Caco-2 (cell line): ENCODE data around the gene KCNH5. TPM values are rescaled to one million over a fixed set of nuclear protein-coding genes. Genes with fewer than 3 reads are reported as not detected.

Experiments used
- BruUV-seq: library from RNA; stranded (reverse); fragments of 400-500 nt; replicated peaks from 2 replicates; lab custom pipeline; 2021; lab: Mats Ljungman, UMichigan
- CTCF ChIA-PET: fragments of 300-600 bp; sonication (Branson Sonifier 250); formaldehyde crosslinking; loops from one replicate; lab custom pipeline; 2022; ENCODE audit warnings: antibody characterized with exemption; lab: Charles Lee
- POLR2A ChIA-PET: fragments of 300-600 bp; sonication (Branson Sonifier 250); formaldehyde crosslinking; loops from one replicate; lab custom pipeline; 2022; ENCODE audit warnings: antibody characterized with exemption; lab: Charles Lee
- DNase-seq, 2 experiments: peaks; one replicate each; pipeline versions ENCODE4 v3.0.0 to v3.0.0-alpha.2; 2020 to 2022
- H3K27me3 ChIP-seq: replicated peaks from 2 replicates; pipeline ENCODE4 v1.6.0; 2011; ENCODE audit warnings: low read length; ENCODE audit not compliant: control insufficient read depth, insufficient read depth
- H3K36me3 ChIP-seq: 2 replicates; pipeline ENCODE4 v1.5.1; 2011; ENCODE audit warnings: low read length; ENCODE audit not compliant: control insufficient read depth, insufficient read depth
- H3K4me1 ChIP-seq: fragments of 250-450 bp; sonication (Bioruptor Pico); 2 replicates; pipeline ENCODE4 v1.5.1; 2020; ENCODE audit warnings: mild to moderate bottlenecking
- H3K4me3 ChIP-seq: 2 replicates; pipeline ENCODE4 v1.5.1; 2011; ENCODE audit warnings: low read depth, mild to moderate bottlenecking, control low read depth, low read length
- H3K9me3 ChIP-seq: fragments of 250-450 bp; sonication (Bioruptor Pico); 2 replicates; pipeline ENCODE4 v1.5.1; 2020; ENCODE audit warnings: mild to moderate bottlenecking, moderate library complexity
- H3K27ac Mint-ChIP-seq: one replicate; pipeline ENCODE4 v1.8.0; 2022; ENCODE audit warnings: mixed read lengths; ENCODE audit not compliant: unreplicated experiment
- H3K27me3 Mint-ChIP-seq: one replicate; pipeline ENCODE4 v1.8.0; 2022; ENCODE audit warnings: mixed read lengths; ENCODE audit not compliant: insufficient read depth, unreplicated experiment
- H3K36me3 Mint-ChIP-seq: one replicate; pipeline ENCODE4 v1.8.0; 2022; ENCODE audit warnings: mild to moderate bottlenecking, mixed read lengths; ENCODE audit not compliant: insufficient read depth, unreplicated experiment
- H3K4me1 Mint-ChIP-seq: one replicate; pipeline ENCODE4 v1.8.0; 2022; ENCODE audit warnings: low read depth, mixed read lengths; ENCODE audit not compliant: unreplicated experiment
- H3K4me3 Mint-ChIP-seq: one replicate; pipeline ENCODE4 v1.8.0; 2022; ENCODE audit warnings: mild to moderate bottlenecking, moderate library complexity, mixed read lengths; ENCODE audit not compliant: unreplicated experiment
- H3K9me3 Mint-ChIP-seq: one replicate; pipeline ENCODE4 v1.8.0; 2022; ENCODE audit warnings: mixed read lengths; ENCODE audit not compliant: unreplicated experiment
- CTCF ChIP-seq, 2 experiments: fragments of 200-600 bp in 1 of 2; IDR thresholded peaks; 1 replicate in 1 of 2; 2 replicates in 1 of 2; pipeline versions ENCODE4 v1.5.1 to v1.8.0; 2011 to 2022; ENCODE audit warnings: antibody characterized with exemption in 1 of 2, control low read depth in 1 of 2, inconsistent platforms in 1 of 2, low read depth in 1 of 2, low read length in 1 of 2, mild to moderate bottlenecking in 1 of 2, moderate library complexity in 1 of 2; ENCODE audit not compliant: insufficient read depth in 1 of 2, severe bottlenecking in 1 of 2, unreplicated experiment in 1 of 2
- intact Hi-C: fragments of 100-400 bp; cut with micrococcal nuclease; formaldehyde crosslinking; loops from one replicate; pipeline ENCODE4 v1.10.0; 2022; ENCODE audit not compliant: unreplicated experiment
- total RNA-seq: library from RNA; stranded (reverse); gene quantifications from 2 replicates; pipeline ENCODE4 v1.2.3, GENCODE V29; 2022

The KCNH5 gene
- total RNA-seq, 1 experiment from 2014 or later, result not detected

DNA sequence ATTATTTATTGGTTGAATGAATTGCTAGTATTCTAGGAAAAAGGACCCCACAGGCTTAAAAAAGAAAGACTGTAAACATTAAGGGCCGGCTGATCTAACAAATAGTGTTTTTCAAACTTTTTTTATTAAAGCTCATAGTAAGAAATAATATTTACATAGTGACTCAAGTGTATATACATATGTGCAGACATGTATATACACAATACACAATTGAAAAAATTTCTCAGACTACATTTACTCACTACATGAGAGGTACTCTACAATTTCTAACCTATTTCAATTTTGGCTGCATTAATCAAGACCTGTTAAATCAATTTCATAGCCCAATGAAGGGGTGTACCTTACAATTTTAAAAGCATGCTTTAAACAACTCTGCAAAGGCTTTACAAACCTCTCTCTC is 17.5 kb downstream of the KCNH5 start:
- intact Hi-C loops, result no loop called here

GRCh38 chr14:63026491-63026890 is 18.8 kb downstream of the KCNH5 start:
- no peak for DNase-seq
- Mint-ChIP-seq H3K4me3 (no peak overlapping the region), H3K27ac (no peak overlapping the region), H3K36me3 (no peaks in the 10 kb centered on the region), H3K9me3 (no peaks in the 10 kb centered on the region), H3K27me3 (no peaks in the 10 kb centered on the region), H3K4me1 (no peaks in the 10 kb centered on the region)
- CTCF ChIA-PET, result no interaction called here
- TF ChIP-seq CTCF (IDR thresholded peaks at IDR 0.05; ENCODE audit: insufficient read depth in 1 of 2, low read depth in 1 of 2, low read length in 1 of 2, severe bottlenecking in 1 of 2, unreplicated experiment in 1 of 2), result no peak
- H3K36me3 ChIP-seq, result no peaks in the 10 kb centered on the region
- intact Hi-C loops, result no loop called here
- POLR2A ChIA-PET, result no interaction called here
- H3K4me1 ChIP-seq, result no peaks in the 10 kb centered on the region
- H3K9me3 ChIP-seq, result no peaks in the 10 kb centered on the region
- no peaks in the 10 kb centered on the region for H3K27me3 ChIP-seq
- BruUV-seq, result no TSS peak
- H3K4me3 ChIP-seq, result no peak overlapping the region

More for the DNA sequence above, 17.5 kb downstream of the KCNH5 start:
- no peak for TF ChIP-seq CTCF (IDR thresholded peaks at IDR 0.05; ENCODE audit: insufficient read depth in 1 of 2, low read depth in 1 of 2, low read length in 1 of 2, severe bottlenecking in 1 of 2, unreplicated experiment in 1 of 2)
- H3K36me3 Mint-ChIP-seq, result no peaks in the 10 kb centered on the region
- no peaks in the 10 kb centered on the region for H3K27me3 Mint-ChIP-seq
- H3K36me3 ChIP-seq, result no peaks in the 10 kb centered on the region
- H3K27ac Mint-ChIP-seq, result no peak overlapping the region
- no peak overlapping the region for H3K4me3 ChIP-seq
- H3K4me1 ChIP-seq, result no peaks in the 10 kb centered on the region
- POLR2A ChIA-PET, result no interaction called here
- no peaks in the 10 kb centered on the region for H3K4me1 Mint-ChIP-seq
- H3K9me3 ChIP-seq, result no peaks in the 10 kb centered on the region
- H3K9me3 Mint-ChIP-seq, result no peaks in the 10 kb centered on the region
- no peaks in the 10 kb centered on the region; the same call in 1 of the 2 replicates for H3K27me3 ChIP-seq
- CTCF ChIA-PET, result no interaction called here
- DNase-seq, result no peak
- no TSS peak for BruUV-seq
- H3K4me3 Mint-ChIP-seq, result no peak overlapping the region

GRCh38 chr14:63014621-63015020 is 30.6 kb downstream of the KCNH5 start:
- Mint-ChIP-seq H3K9me3 (no peaks in the 10 kb centered on the region), H3K36me3 (no peaks in the 10 kb centered on the region), H3K4me1 (no peaks in the 10 kb centered on the region), H3K27me3 (no peaks in the 10 kb centered on the region), H3K4me3 (no peak overlapping the region), H3K27ac (no peak overlapping the region)
- H3K9me3 ChIP-seq, result no peaks in the 10 kb centered on the region
- no peak for DNase-seq
- ChIA-PET POLR2A (no interaction called here), CTCF (no interaction called here)
- no peaks in the 10 kb centered on the region for H3K36me3 ChIP-seq
- no peak for TF ChIP-seq CTCF (IDR thresholded peaks at IDR 0.05; ENCODE audit: insufficient read depth in 1 of 2, low read depth in 1 of 2, low read length in 1 of 2, severe bottlenecking in 1 of 2, unreplicated experiment in 1 of 2)
- H3K4me3 ChIP-seq, result no peak overlapping the region
- H3K27me3 ChIP-seq, result no peaks in the 10 kb centered on the region
- no peaks in the 10 kb centered on the region; the same call in 1 of the 2 replicates for H3K4me1 ChIP-seq
- no TSS peak for BruUV-seq
- intact Hi-C loops, result no loop called here
